KMS-11 (cell line): Measurements from ENCODE around the gene MRAP.

ENCODE experiments used
- H2AFZ ChIP-seq: fragments of 200-600 bp; sonication (generic); 2 replicates; pipeline ENCODE4 v1.6.1; 2016; ENCODE audit warnings: antibody characterized with exemption, mixed run types, low read depth
- H3K27ac ChIP-seq: fragments of 200-600 bp; sonication (generic); 2 replicates; pipeline ENCODE4 v1.6.1; 2016; ENCODE audit warnings: mild to moderate bottlenecking, mixed run types
- H3K27me3 ChIP-seq: fragments of 200-600 bp; sonication (generic); 2 replicates; pipeline ENCODE4 v1.6.1; 2017; ENCODE audit warnings: mild to moderate bottlenecking, low read depth, mixed run types, moderate library complexity; ENCODE audit not compliant: insufficient read depth
- H3K36me3 ChIP-seq: fragments of 200-600 bp; sonication (generic); 2 replicates; pipeline ENCODE4 v1.6.1; 2017; ENCODE audit warnings: mild to moderate bottlenecking, mixed run types; ENCODE audit not compliant: insufficient read depth
- H3K4me1 ChIP-seq: fragments of 200-600 bp; sonication (generic); 2 replicates; pipeline ENCODE4 v1.6.1; 2016; ENCODE audit warnings: mild to moderate bottlenecking, low read depth, mixed run types; ENCODE audit not compliant: poor library complexity, severe bottlenecking
- H3K4me2 ChIP-seq: fragments of 200-600 bp; sonication (generic); 2 replicates; pipeline ENCODE4 v1.7.0; 2016; ENCODE audit warnings: mild to moderate bottlenecking, mixed run types
- H3K4me3 ChIP-seq: fragments of 200-600 bp; sonication (generic); IDR thresholded peaks from 2 replicates; pipeline ENCODE4 v1.6.1; 2017; ENCODE audit warnings: low read depth, low read length, mixed read lengths; ENCODE audit not compliant: insufficient read depth
- H3K79me2 ChIP-seq: fragments of 200-600 bp; sonication (generic); 2 replicates; pipeline ENCODE4 v1.6.1; 2016; ENCODE audit warnings: low read depth, mixed run types; ENCODE audit not compliant: insufficient read depth
- H3K9ac ChIP-seq: fragments of 200-600 bp; sonication (generic); 2 replicates; pipeline ENCODE4 v1.6.1; 2016; ENCODE audit warnings: mild to moderate bottlenecking, mixed run types
- H4K20me1 ChIP-seq: fragments of 200-600 bp; sonication (generic); 2 replicates; pipeline ENCODE4 v1.6.1; 2016; ENCODE audit warnings: mild to moderate bottlenecking, mixed run types; ENCODE audit not compliant: insufficient read depth
- CTCF ChIP-seq: fragments of 200-600 bp; sonication (generic); conservative IDR thresholded peaks from 2 replicates; pipeline ENCODE4 v1.6.1; 2017; ENCODE audit warnings: low read depth, mild to moderate bottlenecking, antibody characterized with exemption, low read length, moderate library complexity, mixed read lengths

Gene MRAP

DNA sequence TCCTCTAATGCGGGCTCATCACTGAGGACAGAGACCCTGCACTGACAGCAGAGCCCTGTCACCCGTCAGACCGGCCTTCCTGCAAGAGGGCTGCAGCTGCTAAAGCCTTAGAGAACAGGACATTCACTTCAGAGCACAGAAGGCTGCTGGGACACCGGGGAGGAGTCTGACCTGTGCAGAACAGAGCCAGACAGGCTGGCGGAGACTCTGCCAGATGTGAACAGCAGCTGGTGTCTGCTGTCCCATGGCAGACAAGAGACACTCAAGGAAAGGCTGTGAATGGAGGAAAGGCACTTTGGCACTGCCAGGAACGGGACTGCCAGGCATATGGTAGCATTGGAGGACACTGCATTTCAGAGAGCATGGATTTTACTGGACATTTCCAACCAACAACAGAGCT lies 21.4 kb downstream of the MRAP start:
- Histone ChIP-seq H3K9ac (no peak overlapping the region), H3K4me1 (no peaks in the 10 kb centered on the region), H3K27me3 (no peaks in the 10 kb centered on the region), H4K20me1 (no peaks in the 10 kb centered on the region), H3K4me2 (no peak overlapping the region), H3K4me3 (no peak overlapping the region), H3K36me3 (peaks cover 15% of the 10 kb centered on the region; the same call in 1 of the 2 replicates), H2AFZ (no peak overlapping the region), H3K27ac (no peak overlapping the region), H3K79me2 (no peaks in the 10 kb centered on the region)
- no peak for TF ChIP-seq CTCF

GRCh38 chr21:32320726-32321125 lies 22.1 kb downstream of the MRAP start:
- Histone ChIP-seq H3K79me2 (no peaks in the 10 kb centered on the region), H3K9ac (no peak overlapping the region), H4K20me1 (no peaks in the 10 kb centered on the region), H3K27ac (no peak overlapping the region), H3K4me2 (no peak overlapping the region), H2AFZ (no peak overlapping the region), H3K4me1 (no peaks in the 10 kb centered on the region), H3K36me3 (peaks cover 15% of the 10 kb centered on the region; the same call in 1 of the 2 replicates), H3K4me3 (no peak overlapping the region), H3K27me3 (no peaks in the 10 kb centered on the region)
- TF ChIP-seq CTCF: no peak

DNA sequence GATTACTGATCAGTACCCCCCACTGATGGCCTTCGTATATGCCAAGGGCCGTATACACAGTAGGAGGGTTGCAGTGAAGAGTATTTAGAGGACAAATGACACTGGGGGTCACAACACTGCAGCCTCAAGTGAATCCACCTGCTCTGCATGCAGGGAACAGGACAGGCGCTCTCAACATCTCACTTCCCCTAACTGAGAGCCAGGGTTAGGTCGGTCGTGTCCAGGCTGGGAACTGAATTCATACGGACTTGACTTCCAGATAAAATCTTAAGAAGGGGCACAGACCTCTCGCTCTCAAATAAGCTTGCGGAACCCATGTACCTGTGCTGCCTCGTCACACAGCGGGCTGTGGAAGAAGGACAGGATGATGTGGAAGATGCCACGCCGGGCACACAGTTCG lies 22.8 kb downstream of the MRAP start:
- TF ChIP-seq CTCF: no peak
- H3K4me1 ChIP-seq: no peaks in the 10 kb centered on the region
- no peak overlapping the region for H2AFZ ChIP-seq
- no peak overlapping the region for H3K4me2 ChIP-seq
- no peaks in the 10 kb centered on the region for H4K20me1 ChIP-seq
- no peak overlapping the region for H3K27ac ChIP-seq
- H3K36me3 ChIP-seq: peaks cover 15% of the 10 kb centered on the region; the same call in 1 of the 2 replicates
- H3K27me3 ChIP-seq: no peaks in the 10 kb centered on the region
- no peak overlapping the region for H3K9ac ChIP-seq
- H3K4me3 ChIP-seq: no peak overlapping the region
- H3K79me2 ChIP-seq: no peaks in the 10 kb centered on the region

- H3K36me3 ChIP-seq: peaks cover 15% of the 10 kb centered on the region; the same call in 1 of the 2 replicates
- no peaks in the 10 kb centered on the region for H3K4me1 ChIP-seq
- no peaks in the 10 kb centered on the region for H3K27me3 ChIP-seq
- no peak overlapping the region for H3K4me2 ChIP-seq
- H3K79me2 ChIP-seq: no peaks in the 10 kb centered on the region
- no peak overlapping the region for H3K4me3 ChIP-seq
- no peaks in the 10 kb centered on the region for H4K20me1 ChIP-seq
- no peak overlapping the region for H3K27ac ChIP-seq
- no peak overlapping the region for H2AFZ ChIP-seq
- no peak for TF ChIP-seq CTCF
- no peak overlapping the region for H3K9ac ChIP-seq
Measured at GRCh38 chr21:32322103-32322502, 23.4 kb downstream of the MRAP start.
